Body of pancreas (tissue), 4 donors: ENCODE data around the gene HIKESHI. TPM values are rescaled to one million over a fixed set of nuclear protein-coding genes. Genes with fewer than 3 reads are reported as not detected.

Experiments used
- ATAC-seq: fragments of 150-250 bp; one replicate; pipeline ENCODE4 v1.9.1; 2016
- DNase-seq, 4 donors: peaks; one replicate each; pipeline ENCODE4 v3.0.0-alpha.2; 2019
- H3K27ac ChIP-seq, 4 donors: fragments of 200-600 bp; sonication (generic); 1 replicate in 3 of 4; 2 replicates in 1 of 4; pipeline versions ENCODE4 v1.5.1 to v1.6.1; 2016 to 2019; ENCODE audit warnings: mild to moderate bottlenecking in 1 of 4, mixed read lengths in 1 of 4, moderate library complexity in 1 of 4
- H3K27me3 ChIP-seq, 2 donors: fragments of 200-600 bp; sonication (generic); one replicate each; pipeline ENCODE4 v1.6.0; 2016; ENCODE audit warnings: mild to moderate bottlenecking in 1 of 2
- H3K36me3 ChIP-seq, 2 donors: fragments of 200-600 bp; sonication (generic); replicated peaks in 1 of 2; 2 replicates each; pipeline ENCODE4 v1.5.1; 2016; ENCODE audit warnings: low read depth in 2 of 2; ENCODE audit not compliant: insufficient read depth in 1 of 2
- H3K4me1 ChIP-seq: fragments of 200-600 bp; sonication (generic); one replicate; pipeline ENCODE4 v1.6.0; 2016
- H3K4me3 ChIP-seq, 2 donors: fragments of 200-600 bp; sonication (generic); 1 replicate in 1 of 2; 2 replicates in 1 of 2; pipeline ENCODE4 v1.5.1; 2016 to 2019
- H3K9me3 ChIP-seq, 3 donors: fragments of 200-600 bp; sonication (generic); 1 replicate in 2 of 3; 2 replicates in 1 of 3; pipeline ENCODE4 v1.5.1; 2016
- POLR2A ChIP-seq, 3 donors: fragments of 450-650 bp; IDR thresholded peaks; one replicate each; pipeline ENCODE4 v1.6.1; 2016; ENCODE audit warnings: antibody characterized with exemption in 3 of 3, mild to moderate bottlenecking in 2 of 3
- WGBS, 2 donors: methylation state at CpG; one replicate each; pipeline ENCODE4 v1.1.5; 2017; 5-methylcytosine and 5-hydroxymethylcytosine counted together
- intact Hi-C: fragments of 100-400 bp; cut with DNase I; formaldehyde crosslinking; loops from one replicate; pipeline ENCODE4 v1.15.1; 2023
- total RNA-seq, 2 donors: library from RNA; depleted of rRNA; stranded (reverse); fragments of >200 nt; gene quantifications; one replicate each; pipeline ENCODE4 v1.1.0, GENCODE V29; 2016
- TF ChIP-seq, protein P1 (sequence below), 7 experiments: fragments of 450-650 bp in 4 of 7; fragments of 200-600 bp in 3 of 7; sonication (generic) in 3 of 7; IDR thresholded peaks; one replicate each; pipeline ENCODE4 v1.5.1; 2016 to 2019; ENCODE audit warnings: antibody characterized with exemption in 7 of 7

HIKESHI gene
- total RNA-seq, 2 donors from 2014 or later: 9.2 to 18.9 TPM

DNA sequence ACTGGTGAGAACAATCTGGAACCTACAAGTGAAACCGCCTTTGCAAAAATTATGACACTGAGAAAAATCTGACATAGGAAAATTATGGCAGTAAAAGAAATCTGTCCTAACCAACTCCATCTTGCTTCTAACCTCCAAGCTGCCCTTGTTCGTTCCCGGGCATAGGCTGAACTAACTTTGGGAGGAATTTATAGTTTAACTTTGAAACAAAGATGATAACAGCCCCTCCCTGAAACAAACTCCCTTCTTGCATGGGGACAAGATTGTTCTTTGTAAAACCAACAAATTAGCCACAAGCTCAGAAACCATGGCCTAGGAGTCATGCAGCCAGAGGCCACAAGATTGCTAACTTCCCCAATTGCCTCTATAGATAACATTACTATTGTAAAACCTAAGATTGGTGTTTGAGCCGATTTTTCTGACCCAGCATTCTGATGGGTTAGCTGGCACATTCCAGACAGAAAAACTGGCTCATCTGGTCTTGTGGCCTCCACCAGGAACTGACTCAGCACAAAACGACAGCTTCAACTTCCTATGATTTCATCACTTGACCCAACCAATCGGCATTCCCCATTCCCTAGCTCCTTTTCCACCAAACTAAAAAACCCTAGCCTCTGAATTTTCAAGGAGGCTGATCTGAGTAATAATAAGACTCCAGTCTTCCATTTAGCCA, 69.0 kb downstream of the HIKESHI start:
- no peaks in the 10 kb centered on the region for H3K9me3 ChIP-seq
- WGBS, 2 donors: 56 to 64% methylated on average over 6 of the region's 6 CpGs
- H3K4me3 ChIP-seq: no peak overlapping the region
- no peaks in the 10 kb centered on the region for H3K27me3 ChIP-seq
- no peak overlapping the region for H3K27ac ChIP-seq
- H3K4me1 ChIP-seq: peaks cover 7% of the 10 kb centered on the region
- TF ChIP-seq, protein P1, sequence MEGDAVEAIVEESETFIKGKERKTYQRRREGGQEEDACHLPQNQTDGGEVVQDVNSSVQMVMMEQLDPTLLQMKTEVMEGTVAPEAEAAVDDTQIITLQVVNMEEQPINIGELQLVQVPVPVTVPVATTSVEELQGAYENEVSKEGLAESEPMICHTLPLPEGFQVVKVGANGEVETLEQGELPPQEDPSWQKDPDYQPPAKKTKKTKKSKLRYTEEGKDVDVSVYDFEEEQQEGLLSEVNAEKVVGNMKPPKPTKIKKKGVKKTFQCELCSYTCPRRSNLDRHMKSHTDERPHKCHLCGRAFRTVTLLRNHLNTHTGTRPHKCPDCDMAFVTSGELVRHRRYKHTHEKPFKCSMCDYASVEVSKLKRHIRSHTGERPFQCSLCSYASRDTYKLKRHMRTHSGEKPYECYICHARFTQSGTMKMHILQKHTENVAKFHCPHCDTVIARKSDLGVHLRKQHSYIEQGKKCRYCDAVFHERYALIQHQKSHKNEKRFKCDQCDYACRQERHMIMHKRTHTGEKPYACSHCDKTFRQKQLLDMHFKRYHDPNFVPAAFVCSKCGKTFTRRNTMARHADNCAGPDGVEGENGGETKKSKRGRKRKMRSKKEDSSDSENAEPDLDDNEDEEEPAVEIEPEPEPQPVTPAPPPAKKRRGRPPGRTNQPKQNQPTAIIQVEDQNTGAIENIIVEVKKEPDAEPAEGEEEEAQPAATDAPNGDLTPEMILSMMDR (IDR thresholded peaks at IDR 0.05): no peak
- TF ChIP-seq POLR2A (IDR thresholded peaks at IDR 0.05): no peak
- ATAC-seq: no peak
- no peaks in the 10 kb centered on the region for H3K36me3 ChIP-seq
- peak in 1 of 4 donors; percentile 4 for DNase-seq
- intact Hi-C loops: no loop called here

DNA sequence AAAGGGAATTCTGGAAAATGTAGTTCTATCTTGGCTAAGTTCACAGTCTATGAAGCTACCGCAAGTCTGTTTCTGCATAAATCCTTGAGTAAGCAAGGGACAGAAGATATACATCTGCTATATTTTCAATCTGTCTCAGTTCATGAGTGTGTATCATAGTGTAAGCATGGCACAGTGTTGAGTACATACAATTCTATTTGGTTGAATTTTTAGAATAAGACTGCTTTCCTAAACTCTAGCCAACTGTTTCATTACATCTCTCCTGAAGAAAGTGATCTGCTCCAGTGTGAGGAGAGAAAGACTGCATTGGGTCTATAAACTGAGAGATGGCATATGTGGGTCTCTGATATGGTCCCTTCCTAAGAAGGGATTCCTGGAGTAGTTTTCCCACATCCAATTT, 70.0 kb downstream of the HIKESHI start:
- Histone ChIP-seq H3K27me3 (no peaks in the 10 kb centered on the region), H3K4me1 (peaks cover 7% of the 10 kb centered on the region), H3K4me3 (no peak overlapping the region), H3K9me3 (no peaks in the 10 kb centered on the region), H3K27ac (no peak overlapping the region), H3K36me3 (no peaks in the 10 kb centered on the region)
- DNase-seq (no peak), ATAC-seq (no peak)
- no peak for TF ChIP-seq POLR2A (IDR thresholded peaks at IDR 0.05)
- TF ChIP-seq, protein P1 (IDR thresholded peaks at IDR 0.05): no peak
- intact Hi-C loops: no loop called here
- 95 to 100% methylated on average over 1 of the region's 1 CpG for whole genome bisulfite sequencing, 2 donors

DNA sequence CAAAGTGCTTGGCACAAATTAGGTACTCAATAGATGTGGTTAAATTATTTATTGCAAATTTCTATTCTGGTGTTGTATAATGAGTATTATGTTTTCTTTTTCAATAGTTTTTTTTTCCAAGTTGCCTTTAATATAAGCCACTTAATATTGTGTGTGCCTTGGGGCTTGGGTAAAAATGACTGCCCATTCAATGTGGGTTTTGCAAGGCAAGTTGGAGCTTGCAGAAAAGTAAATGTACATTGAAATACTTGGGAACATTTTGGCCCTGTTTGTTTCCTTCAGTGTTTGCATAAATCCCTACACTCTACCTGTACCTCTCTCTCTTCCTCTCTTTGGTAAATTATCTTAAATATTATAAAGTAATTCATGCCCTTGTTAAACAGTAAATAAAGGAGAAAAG, 70.5 kb downstream of the HIKESHI start:
- Histone ChIP-seq H3K36me3 (no peaks in the 10 kb centered on the region), H3K27me3 (no peaks in the 10 kb centered on the region), H3K4me1 (peaks cover 7% of the 10 kb centered on the region), H3K9me3 (no peaks in the 10 kb centered on the region), H3K27ac (no peak overlapping the region), H3K4me3 (no peak overlapping the region)
- ATAC-seq (no peak), DNase-seq (no peak)
- no peak for TF ChIP-seq POLR2A (IDR thresholded peaks at IDR 0.05)
- TF ChIP-seq, protein P1 (IDR thresholded peaks at IDR 0.05): no peak
- intact Hi-C loops: no loop called here

DNA sequence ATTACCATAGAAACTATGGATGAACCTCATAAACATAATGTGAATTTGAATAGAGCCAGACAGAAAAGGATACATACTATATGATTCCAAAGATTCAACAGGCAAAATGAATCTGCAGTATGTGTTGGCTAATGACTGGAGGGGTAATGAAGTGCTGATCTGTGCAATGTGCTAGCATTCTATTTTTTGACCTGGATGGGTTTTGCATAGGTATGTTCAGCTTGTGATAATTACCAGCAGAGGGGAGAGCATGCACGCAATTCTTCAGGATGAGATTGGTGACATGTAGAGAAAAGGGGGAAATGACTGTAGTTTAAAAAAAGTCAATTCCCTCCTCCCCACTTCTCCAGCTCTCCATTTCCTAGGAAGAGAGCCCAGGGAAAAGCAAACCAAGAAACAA, 72.0 kb downstream of the HIKESHI start:
- ATAC-seq (no peak), DNase-seq (no peak)
- Histone ChIP-seq H3K36me3 (no peaks in the 10 kb centered on the region), H3K27ac (no peak overlapping the region), H3K9me3 (no peaks in the 10 kb centered on the region), H3K4me1 (peaks cover 7% of the 10 kb centered on the region), H3K4me3 (no peak overlapping the region), H3K27me3 (no peaks in the 10 kb centered on the region)
- TF ChIP-seq, protein P1 (IDR thresholded peaks at IDR 0.05): no peak
- TF ChIP-seq POLR2A (IDR thresholded peaks at IDR 0.05): no peak
- WGBS, 2 donors: 38 to 43% methylated on average over 1 of the region's 1 CpG
- intact Hi-C loops: no loop called here

DNA sequence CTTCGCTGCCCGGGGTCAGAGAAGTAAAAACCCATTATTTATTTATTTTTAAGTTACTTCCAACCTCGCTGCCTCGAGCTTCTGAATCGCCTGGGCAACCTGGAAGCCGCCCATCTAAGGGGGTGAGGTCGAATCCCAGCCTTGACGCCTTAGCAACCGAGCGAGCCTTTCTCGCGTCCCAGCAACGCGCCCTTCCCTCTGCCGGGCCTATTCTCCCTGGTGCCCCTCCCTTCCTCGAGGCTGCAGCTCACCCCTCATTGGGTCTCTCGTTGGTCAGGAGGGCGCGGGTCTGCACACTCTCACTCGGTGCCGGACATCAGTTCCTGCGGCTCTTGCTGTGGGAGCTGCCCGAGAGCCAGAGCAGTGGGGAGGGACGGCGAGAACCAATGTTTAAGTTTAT, 72.5 kb downstream of the HIKESHI start, which contains the start of gene CCDC81:
TSS of gene CCDC81 (plus strand) at position 302 of the 400 bp plus-strand sequence. CDS start 277 bp downstream, outside the sequence.
- H3K4me1 ChIP-seq: peaks cover 7% of the 10 kb centered on the region
- no peaks in the 10 kb centered on the region for H3K27me3 ChIP-seq
- no peaks in the 10 kb centered on the region for H3K36me3 ChIP-seq
- peak in 2 of 4 donors; percentile 11 to 12 for DNase-seq
- no peaks in the 10 kb centered on the region for H3K9me3 ChIP-seq
- WGBS, 2 donors: 9 to 17% methylated on average over 21 to 25 of the region's 25 CpGs
- ATAC-seq: no peak
- no peak within 1 kb of the TSS for H3K27ac ChIP-seq
- intact Hi-C loops: no loop called here
- TF ChIP-seq, protein P1 (IDR thresholded peaks at IDR 0.05): no peak
- no peak for TF ChIP-seq POLR2A (IDR thresholded peaks at IDR 0.05)
- no peak within 1 kb of the TSS for H3K4me3 ChIP-seq
